NT2/D1 (cell line): Measurements from ENCODE around the gene EPN2.

Experiments used
- DNase-seq: peaks from one replicate; pipeline ENCODE4 v3.0.0-alpha.2; 2011; ENCODE audit warnings: low read depth, low spot score
- H3K27me3 ChIP-seq: 2 replicates; pipeline ENCODE4 v1.6.0; 2011; ENCODE audit warnings: mild to moderate bottlenecking; ENCODE audit not compliant: insufficient read length, insufficient read depth
- H3K36me3 ChIP-seq: 2 replicates; pipeline ENCODE4 v1.6.1; 2011; ENCODE audit warnings: mild to moderate bottlenecking, low read length, mixed read lengths; ENCODE audit not compliant: insufficient read depth, insufficient read length
- H3K4me1 ChIP-seq: 2 replicates; pipeline ENCODE4 v1.5.1; 2011; ENCODE audit not compliant: insufficient read depth, insufficient read length
- H3K4me3 ChIP-seq: 2 replicates; pipeline ENCODE4 v1.5.1; 2011; ENCODE audit warnings: low read depth; ENCODE audit not compliant: insufficient read length
- H3K9ac ChIP-seq: 2 replicates; pipeline ENCODE4 v1.6.0; 2011; ENCODE audit warnings: low read depth; ENCODE audit not compliant: insufficient read length
- H3K9me3 ChIP-seq: 2 replicates; pipeline ENCODE4 v1.5.1; 2011; ENCODE audit warnings: mild to moderate bottlenecking, low read length; ENCODE audit not compliant: insufficient read depth
- SUZ12 ChIP-seq: IDR thresholded peaks from 2 replicates; pipeline ENCODE4 v1.6.1; 2011; ENCODE audit not compliant: insufficient read length, insufficient read depth; ENCODE audit errors: extremely low read depth
- YY1 ChIP-seq: IDR thresholded peaks from 2 replicates; pipeline ENCODE4 v1.6.1; 2011; ENCODE audit not compliant: insufficient read length, insufficient read depth
- ZNF274 ChIP-seq: IDR thresholded peaks from 2 replicates; pipeline ENCODE4 v1.6.1; 2011; ENCODE audit warnings: mild to moderate bottlenecking, low read depth, low read length

The EPN2 gene

DNA sequence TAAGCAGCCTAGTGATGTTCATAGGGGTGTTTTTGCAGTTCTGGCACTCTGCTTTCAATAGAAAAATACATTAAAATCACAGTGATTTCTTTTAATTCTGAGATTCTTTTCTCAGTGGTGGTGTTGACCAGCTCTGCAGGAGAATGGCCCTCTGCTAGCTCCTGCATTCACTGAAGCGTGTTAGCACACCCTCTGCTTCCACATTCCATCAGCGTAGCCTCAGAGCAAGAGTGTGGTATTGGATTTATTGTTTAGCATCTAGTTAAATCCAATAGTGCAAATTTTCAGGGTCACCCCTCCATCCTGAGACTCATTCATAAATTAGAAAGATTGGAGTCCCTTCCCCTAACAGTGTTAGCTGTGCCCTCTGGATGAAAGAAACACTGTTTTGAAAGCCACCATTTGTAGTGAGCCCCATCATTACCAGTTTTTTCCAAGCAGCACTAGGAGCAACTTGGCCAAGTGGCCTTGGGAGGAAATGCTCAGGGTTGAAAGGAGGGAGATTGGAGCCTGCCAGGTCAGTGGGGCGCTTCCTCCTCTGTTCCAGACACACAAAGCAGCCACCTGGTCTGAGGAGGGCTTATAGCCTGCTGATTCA lies 79.7 kb downstream of the EPN2 start:
- peaks cover 12% of the 10 kb centered on the region for H3K4me1 ChIP-seq
- H3K4me3 ChIP-seq = no peak overlapping the region
- no peak overlapping the region for H3K9ac ChIP-seq
- no peaks in the 10 kb centered on the region for H3K9me3 ChIP-seq
- peaks cover 41% of the 10 kb centered on the region for H3K36me3 ChIP-seq
- no peak for DNase-seq
- H3K27me3 ChIP-seq = no peaks in the 10 kb centered on the region
- no peak for TF ChIP-seq SUZ12
- TF ChIP-seq YY1 = no peak
- no peak for TF ChIP-seq ZNF274

- Histone ChIP-seq H3K4me3 (no peak overlapping the region), H3K9ac (peak overlapping the region; percentile 5), H3K9me3 (no peaks in the 10 kb centered on the region), H3K36me3 (peaks cover 34% of the 10 kb centered on the region), H3K27me3 (no peaks in the 10 kb centered on the region), H3K4me1 (peaks cover 10% of the 10 kb centered on the region)
- TF ChIP-seq ZNF274 = no peak
- no peak for TF ChIP-seq SUZ12
- DNase-seq = peak; percentile 86
Measured at GRCh38 chr17:19317359-19318095, 80.4 kb downstream of the EPN2 start.

DNA sequence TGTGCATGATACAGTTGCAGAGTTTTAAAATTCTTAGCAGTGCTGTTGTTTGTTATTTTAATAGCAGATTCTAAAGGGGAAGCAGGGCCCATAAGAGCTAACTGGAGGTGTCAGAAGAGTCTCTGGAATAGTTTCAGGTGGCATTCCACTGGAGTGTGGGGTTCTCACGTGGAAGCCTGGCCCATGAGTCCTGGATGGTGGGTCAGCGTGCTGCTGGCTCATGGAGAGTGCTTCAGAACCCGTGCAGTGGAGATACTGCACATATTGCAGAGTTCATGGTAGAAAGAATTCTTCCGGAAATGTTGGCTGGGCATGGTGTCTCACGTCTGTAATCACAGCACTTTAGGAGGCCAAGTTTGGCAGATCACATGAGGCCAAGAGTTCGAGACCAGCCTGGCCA lies 81.4 kb downstream of the EPN2 start:
- peaks cover 3% of the 10 kb centered on the region for H3K4me1 ChIP-seq
- no peaks in the 10 kb centered on the region for H3K27me3 ChIP-seq
- H3K9me3 ChIP-seq = no peaks in the 10 kb centered on the region
- DNase-seq = no peak
- no peak overlapping the region for H3K4me3 ChIP-seq
- TF ChIP-seq YY1 (no peak), SUZ12 (no peak), ZNF274 (no peak)
- H3K9ac ChIP-seq = no peak overlapping the region
- peaks cover 23% of the 10 kb centered on the region for H3K36me3 ChIP-seq

DNA sequence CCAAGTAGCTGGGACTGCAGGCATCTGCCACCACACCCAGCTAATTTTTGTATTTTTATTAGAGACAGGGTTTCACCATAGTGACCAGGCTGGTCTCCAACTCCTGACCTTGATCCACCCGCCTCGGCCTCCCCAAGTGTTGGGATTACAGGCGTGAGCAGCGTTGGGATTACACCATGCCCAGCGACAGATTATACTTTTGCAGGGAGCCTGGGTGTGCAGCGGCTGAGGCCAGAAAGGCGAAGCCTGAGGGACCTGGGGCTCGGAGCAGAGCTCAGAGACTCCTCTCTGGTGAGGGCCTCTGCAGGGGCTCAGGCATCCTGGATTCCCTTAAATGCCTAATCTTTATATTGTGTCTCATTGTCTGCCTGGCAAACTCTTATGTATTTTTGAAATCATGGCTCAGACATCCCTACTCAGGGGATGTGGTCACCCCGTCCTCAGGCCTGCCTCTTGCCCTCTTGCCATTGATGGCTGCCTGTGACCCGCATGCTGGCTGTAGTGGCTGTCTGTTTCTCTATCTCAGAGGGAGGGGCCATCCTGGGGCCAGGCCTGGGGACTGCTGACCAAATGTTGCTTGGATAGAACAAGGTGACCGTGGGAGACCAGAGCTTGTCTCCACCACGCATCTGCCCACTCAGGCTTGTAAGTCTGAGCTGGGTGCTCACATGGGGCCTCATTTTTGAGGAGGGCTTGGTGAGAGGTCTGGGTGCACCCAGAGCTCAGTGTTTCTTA lies 82.8 kb downstream of the EPN2 start:
- DNase-seq = no peak
- TF ChIP-seq SUZ12 = no peak
- no peak for TF ChIP-seq YY1
- no peak for TF ChIP-seq ZNF274
- Histone ChIP-seq H3K4me1 (peaks cover 3% of the 10 kb centered on the region), H3K36me3 (peaks cover 11% of the 10 kb centered on the region), H3K4me3 (no peak overlapping the region), H3K9ac (no peak overlapping the region), H3K27me3 (no peaks in the 10 kb centered on the region), H3K9me3 (peaks cover 3% of the 10 kb centered on the region; the same call in 1 of the 2 replicates)

GRCh38 chr17:19320876-19321275 lies 83.7 kb downstream of the EPN2 start:
- peaks cover 5% of the 10 kb centered on the region for H3K36me3 ChIP-seq
- peaks cover 13% of the 10 kb centered on the region for H3K9me3 ChIP-seq
- peaks cover 3% of the 10 kb centered on the region for H3K4me1 ChIP-seq
- DNase-seq = no peak
- TF ChIP-seq YY1 = no peak
- no peak for TF ChIP-seq ZNF274
- H3K9ac ChIP-seq = no peak overlapping the region
- no peak overlapping the region for H3K4me3 ChIP-seq
- H3K27me3 ChIP-seq = no peaks in the 10 kb centered on the region

DNA sequence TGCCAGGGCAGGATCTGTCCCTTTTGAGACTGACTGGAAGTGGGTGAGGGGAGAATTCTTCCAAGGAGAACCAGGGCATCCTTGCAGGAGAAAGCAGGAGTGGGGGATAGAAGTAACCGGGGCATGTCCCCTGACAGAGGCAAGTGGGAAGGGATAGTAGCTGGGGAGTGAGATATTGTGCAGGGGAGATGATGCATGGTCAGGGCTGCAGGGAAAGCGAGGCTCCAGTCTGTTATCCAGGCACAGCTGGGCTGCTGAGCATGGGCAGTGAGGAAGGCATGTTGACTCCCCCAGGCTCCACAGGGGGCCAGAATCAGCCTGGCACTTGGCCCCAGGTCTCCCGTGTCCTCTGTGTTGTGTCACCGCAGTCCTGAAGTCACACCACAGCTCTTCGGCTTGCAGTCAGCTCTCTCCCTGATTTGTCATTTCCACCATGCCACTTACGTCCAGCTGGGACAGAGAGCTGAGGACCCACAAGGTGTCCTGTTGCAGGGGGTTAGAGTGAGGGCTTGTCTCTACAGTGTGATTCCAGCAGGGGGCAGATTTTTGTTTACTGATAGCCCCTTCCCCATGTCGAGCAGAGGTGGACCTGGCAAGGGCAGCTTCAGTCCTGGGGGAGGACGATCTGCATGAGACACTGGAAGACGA lies 84.4 kb downstream of the EPN2 start:
- TF ChIP-seq YY1 (no peak), SUZ12 (no peak), ZNF274 (no peak)
- H3K27me3 ChIP-seq = no peaks in the 10 kb centered on the region
- H3K36me3 ChIP-seq = peaks cover 5% of the 10 kb centered on the region
- H3K4me1 ChIP-seq = peaks cover 3% of the 10 kb centered on the region
- H3K9me3 ChIP-seq = peaks cover 13% of the 10 kb centered on the region
- no peak for DNase-seq
- H3K9ac ChIP-seq = no peak overlapping the region
- H3K4me3 ChIP-seq = no peak overlapping the region

GRCh38 chr17:19322129-19322505 lies 85.0 kb downstream of the EPN2 start:
- Histone ChIP-seq H3K9me3 (peaks cover 13% of the 10 kb centered on the region), H3K9ac (no peak overlapping the region), H3K36me3 (peaks cover 5% of the 10 kb centered on the region), H3K4me3 (no peak overlapping the region), H3K4me1 (peaks cover 3% of the 10 kb centered on the region), H3K27me3 (no peaks in the 10 kb centered on the region)
- no peak for DNase-seq
- no peak for TF ChIP-seq YY1
- no peak for TF ChIP-seq ZNF274
- TF ChIP-seq SUZ12 = no peak
